Hematopoietic multipotent progenitor cell treated with erythropoietin and hydrocortisone succinate and interleukin-3 and kit ligand, for 6 days (in vitro differentiated cells): ENCODE data around the gene ST8SIA1.
A peak's percentile ranks its signal among the peaks of the same experiment; 100 is the strongest.

Experiments
- DNase-seq: peaks from one replicate; pipeline ENCODE4 v3.0.0-alpha.2; 2015

ST8SIA1 gene

GRCh38 chr12:22276867-22277266 is 57.6 kb downstream of the ST8SIA1 start:
- no peak for DNase-seq

GRCh38 chr12:22276313-22276712 is 58.2 kb downstream of the ST8SIA1 start:
- no peak for DNase-seq

DNA sequence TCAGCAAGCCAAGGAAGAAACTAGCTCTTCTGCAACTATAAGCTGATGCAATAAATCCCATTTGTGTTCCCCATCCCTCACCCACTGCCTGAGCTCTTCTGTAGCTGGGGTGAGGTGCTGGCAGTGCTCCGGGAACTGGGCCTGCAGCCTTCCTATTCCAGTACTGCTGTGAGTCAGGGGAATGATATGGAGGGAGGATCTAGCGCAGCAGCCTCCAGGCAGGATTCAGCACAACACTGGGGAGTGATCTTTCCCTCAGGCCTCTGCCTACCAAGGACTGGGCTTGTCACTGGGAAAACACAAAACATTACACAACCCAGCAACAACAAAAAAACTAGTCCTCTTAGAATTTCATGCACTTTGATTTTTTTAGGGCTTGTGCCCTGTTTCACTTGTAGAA is 58.7 kb downstream of the ST8SIA1 start:
- no peak for DNase-seq

DNA sequence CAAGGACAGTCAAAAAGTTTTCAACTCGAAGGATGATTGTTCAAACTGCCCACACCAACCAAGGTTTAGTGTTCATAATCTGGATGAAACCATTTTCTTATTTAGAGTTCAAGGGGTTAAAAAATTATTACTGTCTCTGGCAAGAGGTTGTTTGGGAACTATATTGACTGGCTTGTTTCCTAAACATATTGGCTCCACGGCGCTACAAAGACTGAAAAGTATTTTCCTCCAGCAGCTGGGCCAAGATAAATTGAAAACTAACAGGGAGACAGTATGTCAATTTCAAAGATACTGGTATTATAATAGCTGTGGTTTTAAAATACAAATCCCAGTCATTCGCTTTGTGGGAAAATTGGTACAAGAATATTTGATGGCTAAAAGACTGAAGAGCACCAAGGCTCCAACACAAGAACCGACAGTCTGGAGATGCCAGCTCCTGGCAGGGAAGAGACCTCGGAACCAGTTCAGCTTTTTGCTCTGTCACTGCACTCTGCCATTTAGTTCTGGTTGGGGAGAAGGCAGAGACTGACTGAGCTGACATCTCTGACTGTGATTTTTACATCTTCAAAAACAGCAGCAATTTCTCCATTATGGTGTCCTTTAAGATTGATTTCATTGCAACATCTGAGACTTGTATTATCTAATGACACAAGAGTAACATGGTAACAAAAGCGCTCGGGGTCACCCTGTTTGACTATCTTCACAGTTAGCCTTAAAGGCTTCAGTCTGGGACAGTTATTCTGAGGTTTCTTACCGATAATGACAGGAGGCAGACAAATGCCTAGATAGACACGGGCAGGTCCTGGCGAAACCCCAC is 62.0 kb downstream of the ST8SIA1 start:
- no peak for DNase-seq

DNA sequence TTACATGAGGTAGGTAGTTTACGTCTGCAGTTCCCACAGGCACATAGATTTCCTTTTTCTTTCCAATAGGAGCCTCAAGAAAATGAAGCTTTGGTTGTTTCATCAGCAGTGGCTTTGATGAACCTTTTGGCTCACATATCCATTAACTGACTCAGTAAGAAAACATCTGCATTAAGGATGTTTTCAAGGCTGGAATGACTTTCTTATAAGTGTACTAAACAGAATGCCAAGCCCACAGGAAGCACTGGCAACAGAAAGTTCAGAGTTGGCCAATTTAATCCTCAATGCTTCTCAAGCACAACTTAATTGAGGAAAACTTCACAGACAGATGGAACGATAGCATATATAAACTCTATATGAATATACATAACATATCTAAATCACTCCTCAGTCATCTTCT is 63.5 kb downstream of the ST8SIA1 start:
- no peak for DNase-seq

DNA sequence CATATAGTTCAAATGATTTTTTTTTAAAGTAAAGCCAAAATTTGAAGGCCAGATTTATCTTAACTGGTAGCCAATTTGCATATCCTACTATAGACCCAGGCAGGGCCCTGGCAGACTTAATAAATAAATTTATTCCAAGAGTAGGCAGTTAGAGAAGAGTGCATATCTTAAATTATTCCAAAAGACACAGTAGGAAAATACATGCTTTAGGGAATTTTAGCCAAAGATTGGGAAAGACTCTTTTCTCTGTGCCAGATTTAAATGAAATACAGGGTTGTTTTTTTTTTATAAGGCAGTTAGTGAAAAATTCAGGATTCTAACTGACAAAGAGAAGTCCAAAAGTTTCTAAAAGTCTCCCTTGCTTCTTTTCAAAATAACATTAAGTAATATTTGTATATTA is 65.5 kb downstream of the ST8SIA1 start:
- DNase-seq, result no peak

DNA sequence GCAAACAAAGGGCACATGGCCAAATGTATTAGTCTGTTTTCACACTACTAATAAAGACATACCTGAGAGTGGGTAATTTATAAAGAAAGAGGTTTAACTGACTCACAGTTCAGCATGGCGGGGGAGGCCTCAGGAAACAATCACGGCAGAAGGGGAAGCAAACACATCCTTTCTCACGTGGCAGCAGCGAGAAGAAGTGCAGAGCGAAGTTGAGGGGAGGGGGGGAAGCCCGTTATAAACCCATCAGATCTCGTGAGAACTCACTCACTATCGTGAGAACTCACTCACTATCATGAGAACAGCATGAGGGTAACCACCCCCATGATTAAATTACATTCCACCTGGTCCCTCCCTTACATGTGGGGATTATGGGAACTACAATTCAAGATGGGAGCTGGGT is 66.1 kb downstream of the ST8SIA1 start:
- DNase-seq, result no peak

GRCh38 chr12:22266101-22266500 is 68.4 kb downstream of the ST8SIA1 start:
- DNase-seq, result no peak

DNA sequence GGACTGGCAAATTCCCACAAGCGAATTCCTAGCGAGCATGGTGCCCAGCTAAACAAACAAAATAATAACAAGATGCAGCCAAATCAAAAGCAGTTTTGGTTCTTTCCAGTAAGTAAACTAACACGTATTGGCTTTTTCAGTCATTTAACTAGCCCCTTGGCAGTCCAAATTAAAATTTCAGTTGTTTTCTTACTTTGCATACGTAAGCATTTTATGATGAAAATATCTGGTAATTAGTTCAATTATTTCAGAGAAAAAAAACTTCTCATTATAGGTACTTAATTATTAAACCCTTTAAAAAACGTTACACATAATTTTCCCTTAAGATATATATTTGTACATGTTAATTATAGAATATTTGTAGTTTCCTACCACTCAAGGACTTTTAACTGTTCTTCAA is 70.1 kb downstream of the ST8SIA1 start:
- no peak for DNase-seq

GRCh38 chr12:22262309-22262708 is 72.2 kb downstream of the ST8SIA1 start:
- DNase-seq, result no peak

GRCh38 chr12:22257100-22257499 is 77.4 kb downstream of the ST8SIA1 start:
- DNase-seq, result no peak

DNA sequence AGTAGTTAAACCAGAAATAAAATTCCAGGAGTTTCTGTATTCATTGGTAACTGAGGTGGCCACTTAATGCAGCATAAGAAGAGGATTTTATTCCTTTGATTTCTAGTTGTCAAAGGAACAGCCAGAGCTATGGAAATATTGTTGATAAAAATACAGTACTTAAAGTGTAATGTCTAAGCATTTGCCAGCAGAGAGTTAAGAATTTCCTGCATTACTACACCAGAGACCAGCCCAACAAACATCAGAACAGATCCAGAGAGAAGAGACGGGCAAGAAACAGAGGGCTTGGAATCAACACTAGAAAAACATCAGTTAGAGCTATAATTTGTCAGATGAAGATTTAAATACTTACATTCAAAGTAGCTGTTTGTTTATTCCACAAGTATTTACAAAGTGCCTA is 77.9 kb downstream of the ST8SIA1 start:
- no peak for DNase-seq

DNA sequence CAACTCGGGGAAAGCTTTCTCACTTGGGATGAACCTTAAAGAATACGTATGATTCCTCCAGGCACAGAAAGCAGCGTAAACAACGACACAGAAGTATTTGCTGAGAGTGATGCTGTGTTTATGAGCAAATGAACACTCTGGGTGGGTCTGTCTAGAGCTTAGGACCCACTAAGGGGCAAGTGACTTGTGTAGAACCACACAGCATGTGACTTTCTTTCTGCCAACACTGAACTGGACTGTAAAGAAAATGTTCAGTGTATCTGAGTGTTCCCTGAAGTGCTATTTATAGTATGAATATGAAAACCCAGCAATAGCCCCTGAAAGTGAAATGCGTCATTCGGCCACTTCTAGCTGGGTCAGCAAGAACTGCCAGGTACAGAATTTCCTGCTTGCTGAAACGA is 78.5 kb downstream of the ST8SIA1 start:
- DNase-seq, result no peak

DNA sequence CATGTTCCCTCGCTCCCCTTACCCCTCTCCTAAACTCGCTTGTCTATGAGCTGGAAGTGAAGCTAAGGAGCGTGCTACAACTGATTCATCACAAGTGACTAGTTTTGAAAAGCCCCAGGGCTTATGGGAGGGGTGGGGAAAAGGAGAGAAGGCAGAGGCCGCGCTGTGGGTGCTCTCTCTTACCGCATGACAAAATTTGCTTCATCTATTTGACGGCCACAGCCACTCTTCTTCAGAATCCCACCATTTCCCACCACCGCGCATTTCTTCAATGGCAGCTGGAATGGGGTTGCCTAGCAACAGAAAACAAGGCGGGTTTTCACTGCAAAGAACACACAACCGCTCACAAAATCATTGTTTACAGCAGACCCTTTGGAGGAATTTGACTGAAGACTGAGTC is 79.4 kb downstream of the ST8SIA1 start:
- no peak for DNase-seq

DNA sequence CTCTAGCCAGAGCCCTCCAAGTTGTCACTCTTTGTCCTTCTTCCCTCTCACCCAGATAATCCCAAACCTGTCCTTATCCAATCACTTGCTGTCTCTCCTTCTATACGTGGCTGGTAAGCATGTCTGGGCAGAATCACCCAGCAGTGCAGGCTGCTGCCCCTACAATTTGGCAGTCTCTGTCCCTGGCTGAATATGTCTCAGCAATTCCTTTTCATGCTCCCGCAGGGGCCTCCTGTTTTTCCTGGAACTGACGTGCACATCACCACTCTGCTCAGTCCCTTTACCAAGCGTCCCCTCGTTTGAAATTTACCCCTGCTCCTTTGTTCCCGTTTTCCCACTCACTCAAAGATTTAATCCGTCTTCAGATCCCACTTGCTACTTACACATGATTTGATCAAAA is 80.0 kb downstream of the ST8SIA1 start:
- DNase-seq, result no peak

- no peak for DNase-seq
These were observed 82.5 kb downstream of the ST8SIA1 start for GRCh38 chr12:22252057-22252456.

- DNase-seq, result peak; percentile 23
These were observed 83.7 kb downstream of the ST8SIA1 start for GRCh38 chr12:22250762-22251161.

DNA sequence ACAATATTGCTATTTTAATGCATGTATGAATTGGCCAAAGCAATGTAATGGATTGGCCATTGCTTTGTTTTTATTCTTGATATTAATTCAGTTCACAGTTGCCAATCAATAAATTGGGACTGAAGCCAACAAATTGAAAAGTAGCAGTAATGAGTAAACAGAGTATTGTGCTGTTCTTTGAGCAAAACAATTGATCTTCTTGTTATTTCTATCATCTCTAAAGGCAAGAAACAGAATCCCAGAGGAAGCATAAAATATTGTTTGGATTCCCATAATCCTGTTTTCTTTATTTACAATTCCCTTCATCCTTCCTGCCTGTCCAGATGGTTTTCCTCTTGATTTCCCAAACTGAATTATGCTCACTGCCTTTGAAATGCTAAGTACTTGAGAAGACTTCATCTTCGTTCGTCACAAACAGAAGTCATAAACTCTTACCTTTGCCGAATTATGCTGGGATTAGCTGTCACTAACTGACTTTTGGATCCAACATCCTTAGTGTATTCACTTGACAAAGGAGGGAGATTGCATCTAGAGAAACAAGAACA is 85.9 kb downstream of the ST8SIA1 start:
- DNase-seq, result no peak

- no peak for DNase-seq
These were observed 86.4 kb downstream of the ST8SIA1 start for GRCh38 chr12:22248121-22248520.

GRCh38 chr12:22246217-22246846 is 88.2 kb downstream of the ST8SIA1 start:
- DNase-seq, result no peak

DNA sequence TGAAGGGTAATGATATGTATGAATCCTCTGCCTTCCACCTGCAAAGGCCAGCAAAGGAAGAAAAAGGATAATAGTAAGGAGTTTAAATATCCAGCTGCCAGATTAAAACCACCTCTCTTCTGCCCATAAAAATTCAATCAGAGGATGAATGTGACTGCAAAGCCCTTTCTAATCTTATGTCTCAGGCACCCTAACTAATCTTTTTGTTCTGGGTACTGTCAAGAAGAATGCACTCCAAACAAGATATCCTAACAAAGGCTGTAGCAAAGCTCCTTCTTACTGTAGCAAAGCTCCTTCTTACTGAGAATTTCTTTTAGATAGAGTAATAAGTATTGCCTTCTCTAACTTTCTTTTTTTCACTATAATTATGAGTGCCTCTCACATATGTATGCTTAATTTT is 91.8 kb downstream of the ST8SIA1 start:
- DNase-seq, result no peak

GRCh38 chr12:22238211-22238610 is 96.3 kb downstream of the ST8SIA1 start:
- DNase-seq, result no peak

DNA sequence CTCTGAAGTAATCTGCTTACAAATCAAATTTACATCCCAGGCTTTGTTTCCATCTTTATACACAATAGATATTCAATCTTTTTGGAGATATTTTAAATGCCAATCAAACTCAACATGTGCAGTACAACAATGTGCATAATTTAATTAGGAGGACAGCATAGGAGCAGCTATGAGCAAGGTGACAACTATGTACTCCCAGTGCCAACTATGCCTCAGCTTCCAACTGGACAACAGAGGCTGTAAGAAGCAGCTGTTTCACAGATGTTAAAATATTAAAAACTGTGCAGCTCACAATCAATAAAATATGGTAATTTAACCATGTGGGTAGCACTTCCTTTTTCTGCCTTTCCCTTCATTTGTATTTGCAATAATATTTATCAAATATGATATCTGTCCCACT is 99.9 kb downstream of the ST8SIA1 start:
- no peak for DNase-seq

DNA sequence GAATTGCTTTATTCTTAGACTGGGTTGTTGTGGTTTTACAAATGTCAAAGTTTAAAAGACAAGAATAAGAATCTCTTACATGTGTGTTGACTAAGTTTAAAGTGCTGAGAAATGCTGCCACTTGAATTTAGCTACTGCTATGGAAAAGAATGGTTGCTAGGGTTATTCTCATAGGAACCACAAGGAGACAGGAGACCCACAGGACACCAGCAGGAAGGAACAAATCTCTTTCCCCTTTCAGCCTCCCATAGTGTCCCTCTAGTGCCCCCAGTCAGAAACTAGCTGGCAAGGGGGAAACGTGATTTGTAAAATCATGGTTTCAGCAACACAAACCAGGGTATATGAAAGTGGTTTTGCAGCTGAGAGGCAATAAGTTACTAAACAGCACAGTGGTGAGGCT is 102.7 kb downstream of the ST8SIA1 start:
- DNase-seq, result no peak

- no peak for DNase-seq
These were observed 103.4 kb downstream of the ST8SIA1 start for GRCh38 chr12:22231078-22231477.
